Upper lobe of left lung (tissue), 6 donors: ENCODE data around the gene ANAPC7. TPM values are rescaled to one million over a fixed set of nuclear protein-coding genes. Genes with fewer than 3 reads are reported as not detected.

ENCODE experiments used
- ATAC-seq, 2 donors: fragments of 200-7000 bp; cut with Tn5 transposase; one replicate each; pipeline ENCODE4 v1.9.1; 2022; ENCODE audit warnings: mild to moderate bottlenecking in 2 of 2, moderate library complexity in 2 of 2; ENCODE audit not compliant: low FRiP score in 2 of 2
- DNase-seq, 2 donors: peaks; one replicate each; pipeline ENCODE4 v3.0.0-alpha.2; 2019 to 2020
- H3K27ac ChIP-seq, 4 donors: fragments of 200-600 bp; sonication (generic); one replicate each; pipeline ENCODE4 v1.5.1; 2016 to 2019
- H3K27me3 ChIP-seq, 4 donors: fragments of 200-600 bp; sonication (generic); one replicate each; pipeline ENCODE4 v1.5.1; 2017 to 2019
- H3K36me3 ChIP-seq, 4 donors: fragments of 200-600 bp; sonication (generic); one replicate each; pipeline ENCODE4 v1.5.1; 2016 to 2019
- H3K4me1 ChIP-seq, 4 donors: fragments of 200-600 bp; sonication (generic); one replicate each; pipeline ENCODE4 v1.5.1; 2018 to 2019
- H3K4me3 ChIP-seq, 4 donors: fragments of 200-600 bp; sonication (generic); one replicate each; pipeline ENCODE4 v1.5.1; 2017 to 2019; ENCODE audit warnings: mild to moderate bottlenecking in 2 of 4, moderate library complexity in 1 of 4
- H3K9me3 ChIP-seq, 4 donors: fragments of 200-600 bp; sonication (generic); one replicate each; pipeline ENCODE4 v1.5.1; 2018 to 2019
- CTCF ChIP-seq, 6 experiments: fragments of 450-650 bp in 4 of 6; fragments of 200-600 bp in 2 of 6; sonication (generic) in 2 of 6; IDR thresholded peaks; one replicate each; pipeline ENCODE4 v1.5.1; 2016 to 2019; ENCODE audit warnings: antibody characterized with exemption in 6 of 6
- EP300 ChIP-seq, 4 donors: sonication (generic); formaldehyde crosslinking; IDR thresholded peaks; one replicate each; pipeline ENCODE4 v1.5.1; 2017; ENCODE audit warnings: antibody characterized with exemption in 4 of 4, control low read depth in 2 of 4
- POLR2A ChIP-seq, 4 donors: fragments of 450-650 bp; IDR thresholded peaks; one replicate each; pipeline ENCODE4 v1.5.1; 2016 to 2017; ENCODE audit warnings: antibody characterized with exemption in 4 of 4, mild to moderate bottlenecking in 2 of 4
- POLR2AphosphoS5 ChIP-seq, 2 donors: sonication (generic); formaldehyde crosslinking; IDR thresholded peaks; one replicate each; pipeline ENCODE4 v1.5.1; 2017; ENCODE audit warnings: antibody characterized with exemption in 2 of 2
- WGBS, 2 donors: methylation state at CpG; one replicate each; pipeline ENCODE4 v1.1.5; 2017 to 2018; 5-methylcytosine and 5-hydroxymethylcytosine counted together
- total RNA-seq, 6 donors: library from RNA; depleted of rRNA in 4 of 6; stranded (reverse); fragments of >200 nt in 4 of 6; gene quantifications; one replicate each; pipeline versions ENCODE4 v1.1.0 to v1.2.1, GENCODE V29; 2016 to 2021
- donor health status: DM: no; HTN: no; CAD: no; lungs with moderate emphysema.
- donor health status: DM: no; HTN: yes; CAD: no; lungs with severe emphysema.

Gene ANAPC7
- total RNA-seq, 6 donors from 2014 or later = 33.5 to 90.1 (median 43.1) TPM

DNA sequence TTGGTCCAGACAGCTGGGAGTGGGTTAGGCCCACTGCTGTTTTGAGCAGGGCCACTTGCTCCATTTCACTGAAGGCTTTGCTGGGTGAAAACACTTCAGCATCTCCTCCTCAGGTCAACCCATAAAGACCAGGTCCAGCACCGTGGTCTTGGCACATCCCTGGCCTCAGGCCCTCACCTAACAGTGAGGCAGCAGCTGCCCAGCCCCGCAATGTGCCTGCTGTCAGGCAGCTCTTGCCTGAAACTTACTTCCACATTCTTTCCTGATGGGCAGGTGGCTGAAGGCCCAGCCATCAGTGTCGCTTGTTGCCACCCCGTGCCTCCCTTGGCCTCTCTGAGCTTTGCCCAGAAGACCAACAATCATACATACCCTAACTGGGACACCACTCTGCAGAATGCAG lies 54.4 kb downstream of the ANAPC7 start:
- DNase-seq (no peak), ATAC-seq (no peak)
- H3K36me3 ChIP-seq = peaks cover 35 to 67% (median 52%) of the 10 kb centered on the region in 4 donors
- no peaks in the 10 kb centered on the region for H3K27me3 ChIP-seq
- H3K4me3 ChIP-seq = no peak overlapping the region
- H3K27ac ChIP-seq = no peak overlapping the region
- H3K9me3 ChIP-seq = no peaks in the 10 kb centered on the region
- no peak for TF ChIP-seq EP300 (IDR thresholded peaks at IDR 0.05)
- TF ChIP-seq POLR2AphosphoS5 (IDR thresholded peaks at IDR 0.05) = no peak
- TF ChIP-seq POLR2A (IDR thresholded peaks at IDR 0.05) = no peak
- TF ChIP-seq CTCF (IDR thresholded peaks at IDR 0.05) = no peak
- peaks cover 0 to 9% (median 0%) of the 10 kb centered on the region in 4 donors for H3K4me1 ChIP-seq
- 83 to 93% methylated on average over 3 to 4 of the region's 4 CpGs for WGBS, 2 donors

- ATAC-seq (no peak), DNase-seq (no peak)
- no peak overlapping the region for H3K27ac ChIP-seq
- H3K4me1 ChIP-seq = peaks cover 0 to 4% (median 0%) of the 10 kb centered on the region in 4 donors
- WGBS, 2 donors = 97% methylated on average over 7 of the region's 7 CpGs
- H3K4me3 ChIP-seq = no peak overlapping the region
- TF ChIP-seq POLR2AphosphoS5 (IDR thresholded peaks at IDR 0.05) (no peak), POLR2A (IDR thresholded peaks at IDR 0.05) (no peak), EP300 (IDR thresholded peaks at IDR 0.05) (no peak), CTCF (IDR thresholded peaks at IDR 0.05) (no peak)
- peaks cover 40 to 72% (median 58%) of the 10 kb centered on the region in 4 donors for H3K36me3 ChIP-seq
- H3K27me3 ChIP-seq = no peaks in the 10 kb centered on the region
- H3K9me3 ChIP-seq = no peaks in the 10 kb centered on the region
These were observed 55.0 kb downstream of the ANAPC7 start for GRCh38 chr12:110348431-110349059.

DNA sequence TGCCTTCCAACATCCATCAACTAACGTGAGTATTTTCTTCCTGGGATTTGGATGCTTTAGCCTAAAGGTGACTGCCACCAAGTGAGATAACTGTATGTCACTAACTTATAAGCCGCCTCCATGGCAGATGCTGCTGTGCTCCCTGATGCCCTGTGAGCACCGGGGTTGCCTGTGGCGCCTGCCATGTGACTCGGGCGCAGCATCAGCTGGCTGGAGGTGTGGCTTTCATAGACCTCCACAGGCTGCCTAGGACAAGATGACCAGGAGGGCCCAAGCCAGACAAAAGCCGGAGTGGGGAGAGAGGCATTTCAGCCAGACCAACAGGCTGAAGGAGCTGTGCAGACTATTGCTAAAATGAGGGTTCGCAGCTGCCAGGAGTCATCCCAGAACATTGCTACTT lies 55.7 kb downstream of the ANAPC7 start:
- DNase-seq = no peak
- Histone ChIP-seq H3K4me3 (no peak overlapping the region), H3K9me3 (no peaks in the 10 kb centered on the region), H3K27me3 (no peaks in the 10 kb centered on the region), H3K4me1 (peaks cover 0 to 4% (median 0%) of the 10 kb centered on the region in 4 donors), H3K36me3 (peaks cover 42 to 80% (median 65%) of the 10 kb centered on the region in 4 donors), H3K27ac (no peak overlapping the region)
- no peak for ATAC-seq
- no peak for TF ChIP-seq EP300 (IDR thresholded peaks at IDR 0.05)
- TF ChIP-seq POLR2A (IDR thresholded peaks at IDR 0.05) = no peak
- 96 to 98% methylated on average over 7 to 8 of the region's 8 CpGs for WGBS, 2 donors

GRCh38 chr12:110345963-110346362 lies 57.5 kb downstream of the ANAPC7 start:
- TF ChIP-seq POLR2AphosphoS5 (IDR thresholded peaks at IDR 0.05) (no peak), EP300 (IDR thresholded peaks at IDR 0.05) (no peak), CTCF (IDR thresholded peaks at IDR 0.05) (no peak), POLR2A (IDR thresholded peaks at IDR 0.05) (no peak)
- Histone ChIP-seq H3K36me3 (peaks cover 56 to 94% (median 81%) of the 10 kb centered on the region in 4 donors), H3K4me1 (peaks cover 0 to 4% (median 0%) of the 10 kb centered on the region in 4 donors), H3K9me3 (no peaks in the 10 kb centered on the region), H3K27me3 (no peaks in the 10 kb centered on the region), H3K27ac (peak overlapping the region in 2 of 4 donors; percentile 37 to 71), H3K4me3 (no peak overlapping the region)
- ATAC-seq = no peak
- no peak for DNase-seq
- WGBS, 2 donors = 88 to 91% methylated on average over 11 to 12 of the region's 12 CpGs

GRCh38 chr12:110345176-110345661 lies 58.3 kb downstream of the ANAPC7 start:
- Histone ChIP-seq H3K4me1 (peaks cover 0 to 4% (median 0%) of the 10 kb centered on the region in 4 donors), H3K27ac (peak overlapping the region in 3 of 4 donors; percentile 30 to 71 (median 37)), H3K4me3 (no peak overlapping the region), H3K36me3 (peaks cover 60 to 100% (median 89%) of the 10 kb centered on the region in 4 donors), H3K9me3 (no peaks in the 10 kb centered on the region), H3K27me3 (no peaks in the 10 kb centered on the region)
- TF ChIP-seq EP300 (IDR thresholded peaks at IDR 0.05) = no peak
- no peak for TF ChIP-seq POLR2AphosphoS5 (IDR thresholded peaks at IDR 0.05)
- TF ChIP-seq POLR2A (IDR thresholded peaks at IDR 0.05) = no peak
- TF ChIP-seq CTCF (IDR thresholded peaks at IDR 0.05) = no peak
- ATAC-seq (peak; percentile 3 to 69), DNase-seq (peak in 1 of 2 donors; percentile 54)
- 49 to 75% methylated on average over 11 of the region's 11 CpGs for WGBS, 2 donors
